GM18951 (cell line): ENCODE results near the gene OCEL1.

Experiments used
- POLR2A ChIP-seq: IDR thresholded peaks from 4 replicates; pipeline ENCODE4 v1.6.1; 2011; ENCODE audit warnings: mild to moderate bottlenecking; ENCODE audit not compliant: insufficient read length, insufficient read depth; ENCODE audit errors: extremely low read depth
- in situ Hi-C: fragments of 300-500 bp; cut with MboI; formaldehyde crosslinking; loops from one replicate; pipeline ENCODE4 v1.12.0; 2022; ENCODE audit warnings: low sequenced_read_pairs, mixed read lengths, inconsistent platforms; ENCODE audit not compliant: unreplicated experiment

Gene OCEL1

DNA sequence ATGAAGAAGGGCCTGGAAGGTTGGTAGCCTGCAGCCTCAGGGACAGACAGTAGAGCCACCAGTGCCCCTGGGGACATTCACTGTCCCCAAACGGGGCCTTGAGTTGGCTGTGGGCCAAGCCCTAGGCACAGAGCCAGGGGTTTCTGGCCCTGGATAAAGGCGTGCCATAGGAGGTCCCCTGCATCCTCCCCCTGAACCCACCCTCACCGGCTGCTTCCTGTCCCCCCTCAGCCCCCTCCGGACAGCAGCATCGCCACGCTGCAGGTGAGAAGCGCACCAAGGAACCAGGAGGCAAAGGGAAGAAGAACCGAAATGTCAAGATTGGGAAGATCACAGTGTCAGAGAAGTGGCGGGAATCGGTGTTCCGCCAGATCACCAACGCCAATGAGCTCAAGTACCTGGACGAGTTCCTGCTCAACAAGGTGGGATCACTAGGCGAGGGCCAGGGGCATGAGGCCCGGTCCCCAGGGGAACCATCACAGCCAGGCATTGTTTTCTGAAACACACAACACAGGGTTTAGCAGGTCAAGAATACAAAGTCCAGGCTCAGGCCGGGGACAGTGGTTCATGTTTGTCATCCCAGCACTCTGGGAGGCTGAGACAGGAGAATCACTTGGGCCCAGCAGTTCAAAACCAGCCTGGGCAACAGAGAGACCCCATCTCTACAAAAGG lies 25.5 kb upstream of the OCEL1 start:
- no peak for TF ChIP-seq POLR2A
- in situ Hi-C loops, result no loop called here

DNA sequence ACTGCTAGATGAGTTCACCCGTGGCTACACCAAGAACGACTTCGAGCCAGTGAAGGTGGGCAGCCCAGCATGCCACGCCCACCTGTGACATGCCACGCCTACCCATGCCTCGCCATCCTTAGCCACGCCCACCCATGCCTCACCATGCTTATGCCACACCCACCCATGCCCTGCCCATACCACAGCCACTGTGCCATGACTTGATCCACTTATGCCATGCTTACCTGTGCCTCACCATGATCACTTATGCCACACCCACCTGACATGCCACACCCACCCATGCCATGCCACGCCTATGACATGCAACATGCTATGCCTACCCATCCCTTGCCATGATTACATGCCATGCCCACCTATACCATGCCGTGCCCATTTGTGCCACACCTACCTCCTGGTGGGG lies 23.8 kb upstream of the OCEL1 start:
- TF ChIP-seq POLR2A, result no peak
- in situ Hi-C loops, result no loop called here

DNA sequence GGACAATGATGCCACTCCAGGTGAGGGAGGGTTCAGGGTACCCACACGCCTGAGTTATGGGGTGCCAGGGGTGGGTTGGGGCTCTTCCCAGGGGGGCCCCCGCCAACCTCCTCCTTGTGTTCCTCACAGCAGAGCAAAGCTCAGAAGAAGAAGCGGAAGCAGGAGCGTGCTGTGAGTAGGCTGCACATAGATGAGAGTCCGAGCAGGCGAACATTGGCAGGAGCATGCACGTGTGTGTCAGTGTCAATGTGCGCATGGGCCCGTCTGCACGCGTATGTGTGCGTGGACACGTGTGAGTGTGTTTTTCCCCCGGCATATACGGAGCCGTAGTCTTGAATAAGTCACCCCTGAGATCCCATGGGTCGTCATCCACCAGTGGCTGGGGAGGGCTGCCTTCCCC lies 23.3 kb upstream of the OCEL1 start:
- in situ Hi-C loops, result no loop called here
- no peak for TF ChIP-seq POLR2A

DNA sequence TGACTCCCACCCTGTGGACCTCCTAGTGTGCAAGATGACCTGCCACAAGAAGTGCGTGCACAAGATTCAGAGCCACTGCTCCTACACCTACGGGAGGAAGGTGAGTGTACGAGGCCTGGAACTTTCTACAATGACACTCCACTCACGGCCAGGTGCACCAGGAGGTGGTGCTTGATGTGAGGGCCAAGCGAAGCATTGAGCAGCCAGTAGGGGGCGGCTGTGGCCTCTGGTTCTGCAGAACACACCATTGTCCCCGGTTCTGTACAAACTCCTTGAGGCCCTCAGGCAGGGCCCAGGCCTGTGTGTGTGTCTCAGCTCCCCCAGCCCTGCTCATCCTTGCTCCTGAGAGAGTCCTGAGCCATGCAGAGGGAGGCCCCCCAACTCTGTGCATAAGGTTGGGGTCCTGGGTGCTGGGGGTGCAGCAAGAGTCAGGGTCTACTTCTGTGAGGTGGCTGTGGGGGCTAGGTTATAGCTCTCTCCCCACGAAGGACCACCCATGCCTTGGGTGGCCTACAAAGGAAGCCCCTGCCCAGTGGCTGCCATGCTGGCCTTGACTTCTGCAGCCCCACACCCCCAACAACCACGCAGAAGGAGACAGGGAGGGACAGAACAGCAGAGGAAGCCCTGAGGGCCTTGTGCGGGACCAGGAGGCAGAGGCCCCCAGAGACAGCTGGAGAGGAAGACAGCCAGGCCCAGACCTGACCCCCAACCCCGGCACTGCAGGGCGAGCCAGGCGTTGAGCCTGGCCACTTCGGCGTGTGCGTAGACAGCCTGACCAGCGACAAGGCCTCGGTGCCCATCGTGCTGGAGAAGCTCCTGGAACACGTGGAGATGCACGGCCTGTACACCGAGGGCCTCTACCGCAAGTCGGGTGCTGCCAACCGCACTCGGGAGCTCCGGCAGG lies 20.5 kb upstream of the OCEL1 start:
- TF ChIP-seq POLR2A, result no peak
- in situ Hi-C loops, result no loop called here

DNA sequence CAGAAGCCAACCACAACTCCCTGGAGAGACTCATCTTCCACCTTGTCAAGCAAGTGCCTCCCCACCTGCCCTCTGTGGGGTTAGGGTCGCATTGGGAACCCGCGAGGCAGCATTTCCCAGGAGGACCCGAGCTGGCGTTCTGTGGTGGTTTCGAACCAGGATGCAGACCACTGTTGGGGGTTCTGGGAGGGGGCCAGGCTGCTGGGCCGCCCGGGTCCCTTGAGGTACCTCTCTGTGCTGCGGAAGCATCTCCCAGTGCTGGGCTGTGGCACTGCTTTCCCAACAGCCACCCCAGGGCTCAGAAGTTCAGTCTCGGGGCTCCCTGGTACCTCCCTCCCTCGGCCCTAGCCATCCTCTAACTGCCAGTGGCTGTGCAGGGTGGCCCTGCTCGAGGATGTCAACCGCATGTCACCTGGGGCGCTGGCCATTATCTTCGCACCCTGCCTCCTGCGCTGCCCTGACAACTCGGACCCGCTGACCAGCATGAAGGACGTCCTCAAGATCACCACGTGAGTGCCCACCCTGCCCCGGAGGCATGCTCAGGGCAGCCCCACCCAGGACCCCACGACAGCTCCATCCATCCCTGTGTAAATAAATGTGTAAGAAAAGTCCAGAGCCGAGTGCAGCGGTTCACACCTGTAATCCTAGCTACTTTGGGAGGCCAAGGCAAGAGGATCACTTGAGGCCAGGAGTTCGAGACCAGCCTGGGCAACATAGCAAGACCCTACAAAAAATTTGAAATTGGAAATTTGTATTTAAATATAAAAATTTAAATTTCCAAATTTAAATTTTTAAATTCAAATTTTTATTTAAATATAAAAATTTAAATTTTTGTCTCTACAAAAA lies 19.1 kb upstream of the OCEL1 start:
- no peak for TF ChIP-seq POLR2A
- in situ Hi-C loops, result no loop called here

DNA sequence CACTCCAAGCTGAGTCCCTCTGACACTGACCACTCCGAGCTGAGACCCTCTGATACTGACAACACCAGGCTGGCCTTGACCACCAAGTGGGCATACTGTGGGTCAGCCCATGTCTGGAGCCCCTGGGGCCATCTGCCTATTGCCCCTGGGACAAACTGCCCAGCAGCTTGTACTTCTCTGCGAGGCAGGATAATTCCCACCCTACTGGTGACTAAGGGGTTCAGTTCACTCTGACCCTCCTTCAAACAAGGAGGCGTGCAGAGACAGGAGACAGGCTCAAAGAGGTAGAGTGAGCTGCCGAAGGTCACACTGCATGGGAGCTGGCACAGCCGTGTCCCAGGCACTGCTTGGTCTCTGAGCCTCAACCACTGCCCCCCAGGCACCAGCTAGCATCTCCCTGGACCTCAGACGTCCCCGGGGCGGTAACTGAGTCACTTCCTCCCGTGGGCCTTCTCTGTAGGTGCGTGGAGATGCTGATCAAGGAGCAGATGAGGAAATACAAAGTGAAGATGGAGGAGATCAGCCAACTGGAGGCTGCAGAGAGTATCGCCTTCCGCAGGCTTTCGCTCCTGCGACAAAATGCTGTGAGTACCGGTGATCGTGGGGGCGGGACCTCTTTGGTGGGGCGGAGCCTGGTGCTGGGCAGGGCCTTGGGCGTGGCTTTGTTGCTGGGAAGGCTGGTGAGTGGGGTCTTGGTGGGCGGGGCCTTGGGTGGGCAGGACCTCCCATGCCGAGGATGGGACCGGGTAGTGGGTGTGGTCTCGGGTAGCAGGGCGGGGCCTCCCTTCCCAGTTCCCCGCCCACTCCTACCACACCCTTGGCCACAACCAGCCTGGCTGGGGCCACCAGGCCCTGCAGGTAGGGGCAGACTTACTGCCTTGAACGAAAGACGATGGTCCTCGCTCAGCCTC lies 16.6 kb upstream of the OCEL1 start:
- TF ChIP-seq POLR2A, result no peak
- in situ Hi-C loops, result no loop called here

DNA sequence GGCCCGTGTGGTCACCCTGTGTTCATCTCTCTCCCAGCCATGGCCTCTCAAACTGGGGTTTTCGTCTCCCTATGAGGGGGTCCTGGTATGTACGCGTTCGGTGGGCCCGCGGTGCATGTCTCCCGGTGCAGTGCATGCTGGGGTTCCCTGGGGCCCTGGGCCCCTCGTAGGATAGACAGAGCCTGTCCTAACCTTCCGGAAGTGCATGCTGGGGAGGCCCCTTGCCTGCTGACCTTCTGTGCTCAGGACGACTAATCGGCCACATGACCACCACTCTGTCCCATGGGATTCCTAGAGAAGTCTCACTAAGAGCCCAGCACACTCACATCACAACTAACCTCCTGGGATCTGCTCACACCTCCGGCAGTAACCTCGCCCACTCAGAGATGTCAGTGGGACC lies 15.7 kb upstream of the OCEL1 start:
- no peak for TF ChIP-seq POLR2A
- in situ Hi-C loops, result no loop called here

DNA sequence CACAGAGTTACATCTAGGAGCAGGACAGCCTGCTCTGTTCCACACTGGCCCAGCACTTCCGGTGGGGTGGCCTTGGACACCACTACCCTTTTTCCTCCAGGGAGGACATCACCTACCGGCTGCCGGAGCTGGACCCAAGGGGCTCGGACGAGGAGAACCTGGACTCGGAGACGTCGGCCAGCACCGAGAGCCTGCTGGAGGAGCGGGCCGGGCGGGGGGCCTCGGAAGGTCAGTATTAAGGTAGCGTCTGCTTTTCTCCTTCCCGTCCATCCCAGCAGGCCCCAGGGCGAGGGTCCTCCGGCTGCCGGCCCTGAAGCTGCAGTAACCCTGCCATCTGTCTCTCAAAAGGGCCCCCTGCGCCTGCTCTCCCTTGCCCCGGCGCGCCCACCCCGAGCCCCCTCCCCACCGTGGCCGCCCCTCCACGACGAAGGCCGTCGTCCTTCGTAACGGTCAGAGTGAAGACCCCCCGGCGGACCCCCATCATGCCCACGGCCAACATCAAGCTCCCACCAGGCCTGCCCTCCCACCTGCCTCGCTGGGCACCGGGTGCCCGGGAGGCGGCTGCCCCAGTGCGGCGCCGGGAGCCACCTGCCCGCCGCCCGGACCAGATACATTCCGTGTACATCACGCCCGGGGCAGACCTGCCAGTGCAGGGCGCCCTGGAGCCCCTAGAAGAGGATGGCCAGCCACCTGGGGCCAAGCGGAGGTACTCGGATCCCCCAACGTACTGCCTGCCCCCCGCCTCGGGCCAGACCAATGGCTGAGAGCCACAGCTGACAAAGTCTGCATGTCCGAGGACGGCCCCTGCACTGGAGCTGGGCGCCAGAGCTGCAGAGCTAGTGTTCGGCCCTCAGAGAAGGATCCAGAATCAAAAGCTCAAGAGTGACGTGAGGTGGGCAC lies 14.2 kb upstream of the OCEL1 start:
- TF ChIP-seq POLR2A, result no peak
- in situ Hi-C loops, result no loop called here

DNA sequence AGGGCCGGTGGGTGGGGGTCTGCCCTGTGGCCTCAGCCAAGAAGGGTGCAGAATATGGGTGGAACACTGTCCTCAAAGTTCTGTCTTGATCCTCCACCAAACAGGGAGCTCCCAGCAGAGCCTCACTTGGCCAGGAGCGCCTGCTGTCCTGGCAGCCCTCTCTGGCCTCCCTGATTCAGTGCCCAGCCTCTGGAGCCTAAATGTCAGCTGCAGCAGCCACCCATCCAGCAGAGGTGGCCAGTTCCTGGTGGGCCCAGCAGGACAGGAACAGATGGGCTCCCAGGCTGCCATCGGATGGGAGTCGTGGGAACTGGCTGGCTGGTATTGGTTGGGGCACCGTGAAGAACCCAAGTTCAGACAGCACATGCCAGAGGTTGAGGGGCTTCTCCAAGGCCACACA lies 12.7 kb upstream of the OCEL1 start:
- no peak for TF ChIP-seq POLR2A
- in situ Hi-C loops, result no loop called here

DNA sequence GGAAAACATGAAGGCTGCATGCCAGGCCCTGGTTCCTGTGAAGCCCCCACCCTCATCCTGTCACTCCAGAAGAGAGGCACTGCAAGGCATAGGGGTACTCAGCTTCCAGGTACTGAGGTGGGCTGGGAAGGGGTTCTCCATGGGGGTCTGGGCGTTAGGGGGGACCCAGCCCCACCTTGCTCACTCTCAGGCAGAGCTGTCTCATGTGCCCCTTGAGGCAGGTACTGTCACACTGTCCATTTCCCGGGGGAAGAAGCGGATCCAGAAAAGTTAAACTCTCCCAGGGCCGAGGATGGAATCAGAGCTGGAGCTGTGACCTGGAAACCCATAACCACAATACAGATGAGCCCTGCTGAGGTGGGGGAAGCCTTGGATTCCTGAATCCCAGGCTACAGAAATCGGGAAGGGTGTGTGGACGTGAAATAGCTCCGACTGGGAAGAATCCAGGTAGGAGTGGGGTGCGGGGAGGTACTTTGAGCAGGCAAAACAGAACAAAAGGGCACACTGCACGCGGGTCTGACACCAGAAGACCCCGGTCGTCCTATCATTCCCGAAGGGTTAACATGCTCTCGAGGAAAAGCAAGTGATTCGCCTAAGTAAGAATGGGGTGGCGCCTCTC lies 11.4 kb upstream of the OCEL1 start:
- no peak for TF ChIP-seq POLR2A
- in situ Hi-C loops, result no loop called here
